HL-60/S4 (cell line): Measurements from ENCODE around the gene EDARADD.
"Not testable (repeated sequence)": the region's sequence is repeated elsewhere in the genome, so short reads cannot be mapped to it uniquely, and the experiment has no call there.

Experiments
- in situ Hi-C: fragments of 300-500 bp; cut with MboI; formaldehyde crosslinking; loops from 2 replicates; pipeline ENCODE4 v1.14.3; 2022; ENCODE audit warnings: low sequenced_read_pairs

Gene EDARADD

DNA sequence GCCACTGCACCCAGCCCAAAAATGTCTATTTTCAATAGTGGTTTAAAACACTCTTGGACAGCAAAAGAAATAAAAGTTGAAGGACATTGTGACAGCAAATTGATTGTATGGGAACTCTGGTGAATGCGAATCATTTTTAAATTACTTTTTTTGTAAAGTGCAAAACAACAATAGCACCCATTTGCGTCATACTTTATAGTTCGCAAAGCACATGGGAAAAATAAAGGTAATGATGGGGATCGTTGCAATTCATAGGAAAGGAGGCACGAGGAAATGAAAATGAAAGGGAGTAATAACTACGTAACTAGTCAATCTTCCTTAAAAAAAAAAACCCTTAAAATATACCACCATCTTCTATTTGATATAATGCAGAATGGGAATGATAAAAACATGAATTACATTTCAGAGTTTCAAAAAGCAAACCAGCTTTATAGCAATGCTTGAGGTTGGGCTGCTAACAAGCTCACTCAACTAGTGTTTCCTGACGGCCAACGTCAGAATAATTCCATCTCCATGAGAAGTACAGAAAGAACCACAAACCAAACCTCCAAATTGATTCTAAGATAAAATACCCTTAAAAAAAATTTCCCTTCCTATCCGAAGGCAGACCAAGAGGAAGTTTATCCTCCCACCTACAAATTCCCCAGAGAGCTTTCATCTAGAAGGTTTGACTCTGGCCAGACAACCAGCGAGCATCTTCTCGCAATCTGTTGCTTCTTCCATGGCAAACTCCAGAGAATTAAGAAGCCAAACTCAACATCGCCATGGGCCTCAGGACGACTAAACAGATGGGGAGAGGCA is at the start of gene EDARADD:
EDARADD (plus strand) TSS at position 606 of the 801 bp plus-strand sequence; CDS start at position 765, 159 bp downstream.
- in situ Hi-C loops: no loop called here

DNA sequence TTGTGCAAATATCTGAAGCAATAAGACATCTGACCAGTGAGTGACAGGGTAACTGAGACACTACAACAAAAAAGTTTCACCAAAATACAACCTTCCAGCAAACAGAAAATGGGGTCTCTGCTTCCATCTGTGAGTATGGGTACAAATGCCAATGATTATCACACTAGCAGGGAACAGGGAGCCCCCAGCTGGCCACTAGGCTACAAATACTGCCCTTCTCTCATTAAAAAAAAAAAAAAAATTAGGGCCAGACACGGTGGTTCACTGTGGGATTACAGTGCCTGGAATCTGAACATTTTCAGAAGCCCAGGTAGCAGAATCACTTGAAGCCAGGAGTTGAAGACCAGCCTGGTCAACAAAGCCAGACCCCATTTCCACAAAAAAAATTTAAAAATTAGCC is 48.4 kb upstream of the EDARADD start:
- in situ Hi-C loops: no loop called here

- in situ Hi-C loops: no loop called here
These were observed 46.0 kb upstream of the EDARADD start for GRCh38 chr1:236348071-236348470.

- in situ Hi-C loops: no loop called here
These were observed 43.8 kb upstream of the EDARADD start for GRCh38 chr1:236350308-236350707.

- in situ Hi-C loops: no loop called here
These were observed 42.1 kb upstream of the EDARADD start for GRCh38 chr1:236351875-236352573.

DNA sequence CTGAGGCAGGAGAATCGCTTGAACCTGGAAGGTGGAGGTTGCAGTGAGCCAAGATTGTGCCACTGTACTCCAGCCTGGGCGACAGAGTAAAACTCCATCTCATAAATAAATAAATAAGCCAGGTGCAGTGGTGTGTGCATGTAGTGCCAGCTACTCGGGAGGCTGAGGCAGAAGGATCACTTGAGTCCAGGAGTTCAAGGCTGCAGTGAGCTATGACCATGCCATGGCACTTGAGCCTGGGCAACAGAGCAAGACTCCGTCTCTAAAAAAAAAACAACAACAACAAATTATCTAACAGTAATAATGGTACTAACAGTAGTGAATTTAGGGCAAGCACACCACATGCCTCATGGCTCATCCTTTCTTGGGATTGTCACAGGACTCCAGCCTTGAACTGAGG is 41.3 kb upstream of the EDARADD start:
- in situ Hi-C loops: not testable (repeated sequence)

- in situ Hi-C loops: no loop called here
These were observed 40.3 kb upstream of the EDARADD start for GRCh38 chr1:236353813-236354212.

DNA sequence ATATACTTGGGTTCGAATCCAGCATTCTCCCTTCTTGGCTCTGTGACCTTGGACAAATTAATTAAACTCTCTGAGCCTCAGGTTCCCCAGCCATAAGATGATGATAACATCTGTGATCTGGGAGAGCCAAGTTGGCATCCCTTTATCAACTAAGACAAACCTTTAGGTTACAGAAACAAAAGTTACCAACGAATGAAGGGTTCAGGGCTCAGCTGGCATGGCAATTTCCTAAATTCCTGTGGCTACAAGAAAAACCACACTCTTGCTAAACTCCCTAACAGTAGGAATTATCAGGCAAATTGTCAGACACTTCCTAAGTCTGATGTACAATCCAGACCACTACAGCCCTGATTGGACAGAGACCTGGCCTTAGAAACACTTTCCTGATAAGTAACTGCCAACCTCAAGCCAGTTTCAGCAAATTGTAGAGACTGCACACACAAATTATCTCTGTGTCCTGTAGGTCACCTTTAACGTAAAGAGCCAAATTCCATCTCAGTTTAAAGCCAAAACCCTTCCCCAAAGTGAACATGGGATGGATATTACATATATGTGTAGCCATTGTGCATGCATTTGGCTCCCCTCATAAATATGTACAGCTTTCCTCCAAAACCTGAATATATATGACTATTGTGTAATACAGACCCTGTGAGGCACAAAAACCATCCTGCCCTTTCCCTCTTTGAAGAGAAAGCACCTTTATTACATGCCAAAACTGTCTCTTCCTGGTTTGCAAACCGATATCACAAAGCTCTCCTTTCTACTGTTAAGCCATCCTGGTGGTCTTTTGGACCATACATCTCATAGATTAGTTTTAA is 39.5 kb upstream of the EDARADD start:
- in situ Hi-C loops: no loop called here

DNA sequence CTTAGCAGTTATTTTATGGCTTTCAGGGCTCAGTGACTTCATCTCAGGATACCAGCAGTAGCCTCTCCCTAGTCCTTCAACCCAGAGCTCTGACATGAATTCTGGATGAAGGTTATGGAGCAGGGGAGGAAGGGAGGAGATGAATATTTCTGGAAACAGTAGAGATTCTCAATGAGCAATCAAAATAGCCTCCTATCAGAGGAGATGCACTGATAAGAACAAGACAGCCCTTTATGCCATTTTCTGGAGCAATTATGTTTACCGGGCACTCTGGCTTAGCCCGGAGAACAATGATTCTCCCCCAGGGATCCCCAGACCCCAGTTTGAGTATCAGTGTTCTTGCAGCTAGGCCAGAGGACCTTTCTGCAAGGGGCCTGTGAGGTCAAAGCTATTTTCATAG is 37.9 kb upstream of the EDARADD start:
- in situ Hi-C loops: no loop called here

DNA sequence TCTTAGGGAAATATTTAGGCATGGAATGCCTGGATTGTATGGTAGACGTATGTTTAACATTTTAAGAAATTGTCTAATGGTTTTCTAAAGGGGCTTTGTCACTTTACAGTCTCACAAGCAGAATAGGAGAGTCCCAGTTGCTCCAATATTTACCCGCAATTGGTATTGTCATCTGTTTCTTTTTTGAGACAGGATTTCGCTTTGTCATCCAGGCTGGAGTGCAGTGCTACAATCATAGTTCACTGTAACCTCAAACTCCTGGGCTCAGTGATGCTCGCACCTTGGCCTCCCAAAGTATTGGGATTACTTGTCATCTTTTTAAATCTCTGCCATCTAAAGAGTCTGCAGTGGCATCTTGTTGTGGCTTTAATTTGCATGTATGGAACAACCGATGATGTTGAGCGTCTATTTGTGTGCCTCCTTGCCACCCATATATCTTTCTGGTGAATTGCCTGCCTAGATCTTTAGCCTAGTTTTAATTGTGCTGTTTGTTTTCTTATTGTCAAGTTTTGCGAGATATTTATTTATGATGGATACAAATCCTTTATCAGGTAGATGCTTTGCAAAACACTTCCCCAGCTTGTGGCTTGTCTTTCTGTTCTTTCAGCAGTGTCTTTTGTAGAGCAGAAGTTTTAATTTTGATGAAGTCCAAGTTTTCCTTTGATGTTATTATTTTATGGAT is 32.0 kb upstream of the EDARADD start:
- in situ Hi-C loops: no loop called here

- in situ Hi-C loops: no loop called here
These were observed 30.8 kb upstream of the EDARADD start for GRCh38 chr1:236363237-236363636.

DNA sequence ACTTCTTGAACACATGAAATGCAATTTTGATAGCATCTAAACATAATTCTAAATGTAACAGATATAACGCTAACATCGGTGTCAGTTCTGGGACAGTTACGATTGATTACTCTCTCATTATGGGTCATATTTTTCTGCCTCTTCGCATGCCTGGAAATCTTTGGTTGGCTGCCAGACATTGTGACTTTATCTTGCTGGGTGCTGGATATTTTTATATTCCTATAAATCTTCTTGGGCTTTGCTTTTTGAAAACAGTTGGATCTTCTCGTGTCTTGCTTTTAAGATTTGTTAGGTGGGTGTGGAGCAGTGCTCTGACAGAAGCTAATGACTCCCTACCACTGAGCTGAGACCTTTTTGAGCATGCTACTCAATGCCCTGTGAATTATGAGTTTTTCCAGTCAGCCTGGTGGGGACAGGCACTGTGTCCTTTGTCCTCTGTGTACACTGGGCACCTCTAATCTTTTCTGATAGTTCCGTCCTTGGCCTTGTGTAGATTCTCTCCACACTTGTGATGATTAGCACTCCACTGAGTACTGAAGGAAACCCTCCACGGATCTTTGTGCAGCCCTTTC is 28.0 kb upstream of the EDARADD start:
- in situ Hi-C loops: no loop called here

DNA sequence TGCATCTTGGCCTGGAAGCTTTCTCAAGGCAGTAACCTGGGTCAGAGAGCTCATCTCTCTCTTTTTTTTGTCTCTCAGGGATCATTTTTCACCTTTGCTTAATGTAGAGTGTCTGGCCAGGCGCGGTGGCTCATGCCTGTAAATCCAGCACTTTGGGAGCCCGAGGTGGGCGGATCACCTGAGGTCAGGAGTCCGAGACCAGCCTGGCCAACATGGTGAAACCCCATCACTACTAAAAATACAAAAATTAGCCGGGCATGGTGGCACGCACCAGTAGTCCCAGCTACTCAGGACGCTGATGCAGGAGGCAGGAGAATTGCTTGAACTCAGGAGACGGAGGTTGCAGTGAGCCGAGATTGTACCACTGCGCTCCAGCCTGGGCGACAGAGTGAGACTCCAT is 27.4 kb upstream of the EDARADD start:
- in situ Hi-C loops: not testable (repeated sequence)

- in situ Hi-C loops: no loop called here
These were observed 23.7 kb upstream of the EDARADD start for GRCh38 chr1:236370420-236370819.

- in situ Hi-C loops: no loop called here
These were observed 23.0 kb upstream of the EDARADD start for GRCh38 chr1:236371083-236371482.

DNA sequence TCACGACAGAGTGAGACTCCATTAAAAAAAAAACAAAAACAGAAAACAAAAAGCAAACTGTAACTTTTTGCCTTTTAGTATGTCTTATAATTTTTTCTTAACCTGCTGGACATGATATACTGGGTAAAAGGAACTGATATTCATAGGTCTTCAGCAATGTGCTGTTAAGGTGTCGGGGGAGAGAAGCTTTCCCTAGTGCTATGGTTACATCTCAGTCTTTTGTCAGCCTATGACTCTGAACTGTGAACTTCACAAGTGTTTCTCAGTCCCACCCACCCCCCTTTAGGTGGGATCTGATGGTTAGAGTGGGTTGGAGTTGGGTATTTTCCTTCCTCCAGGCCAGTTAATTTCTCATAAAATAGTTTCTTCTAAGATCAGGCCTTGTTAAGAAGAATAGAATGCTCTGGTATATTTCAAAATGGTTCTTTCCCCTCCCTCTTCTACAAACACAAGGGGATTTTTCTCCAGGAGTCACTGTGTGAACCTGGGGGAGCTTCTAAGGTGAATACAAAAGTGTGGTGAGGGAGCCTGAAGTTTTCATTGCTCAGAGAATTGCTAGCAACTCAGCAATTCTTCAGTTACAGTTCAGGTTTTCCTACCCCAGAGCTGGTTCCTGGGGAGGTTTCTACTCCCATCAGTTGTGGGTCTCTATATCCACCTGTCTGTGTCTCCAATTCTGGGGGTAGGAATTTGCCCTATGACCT is 16.1 kb upstream of the EDARADD start:
- in situ Hi-C loops: no loop called here

DNA sequence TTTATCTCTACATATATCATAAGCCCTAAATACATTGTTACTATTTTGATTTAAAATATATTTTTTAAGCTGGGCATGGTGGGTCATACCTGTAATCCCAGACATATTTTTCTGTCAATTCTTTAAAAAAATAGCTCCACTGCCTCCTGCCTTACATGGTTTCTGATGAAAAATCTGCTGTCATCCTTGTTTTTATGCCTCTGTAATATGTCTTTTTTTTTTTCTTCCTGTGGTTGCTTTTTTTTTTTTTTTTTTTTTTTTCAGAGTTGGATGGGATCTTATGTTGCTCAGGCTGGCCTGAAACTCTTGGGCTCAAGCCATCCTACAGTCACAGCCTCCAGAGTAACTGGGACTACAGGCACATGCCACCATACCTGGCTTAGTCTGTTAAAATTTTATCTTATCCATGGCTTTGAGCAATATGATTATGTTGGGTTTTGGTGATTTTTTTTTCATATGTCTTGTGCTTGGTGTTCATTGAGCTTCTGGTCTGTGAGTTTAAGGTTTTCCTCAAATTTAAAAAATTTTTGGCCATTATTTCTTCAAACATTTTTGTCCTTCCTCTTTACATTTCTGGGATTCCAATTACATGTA is 12.4 kb upstream of the EDARADD start:
- in situ Hi-C loops: no loop called here

- in situ Hi-C loops: no loop called here
These were observed 5.8 kb upstream of the EDARADD start for GRCh38 chr1:236388332-236388731.

DNA sequence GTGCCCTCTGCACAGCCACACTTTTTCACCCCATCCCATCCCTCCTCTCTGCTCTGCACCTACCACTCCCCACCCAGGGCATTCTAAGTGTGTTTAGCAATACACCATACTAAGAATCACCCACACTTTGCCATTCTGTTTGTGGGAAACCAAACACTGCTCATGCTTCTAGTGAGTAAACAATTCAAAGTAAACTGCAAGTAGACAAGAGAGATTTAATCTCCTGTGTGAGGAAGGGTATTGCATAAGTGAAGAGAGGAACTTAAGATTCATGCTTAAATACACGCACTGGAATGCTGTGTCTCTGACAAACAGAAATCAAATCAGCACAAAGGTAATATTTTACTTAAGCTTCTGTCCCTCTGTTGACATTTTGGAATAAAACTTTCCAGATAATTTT is 4.8 kb upstream of the EDARADD start:
- in situ Hi-C loops: no loop called here

DNA sequence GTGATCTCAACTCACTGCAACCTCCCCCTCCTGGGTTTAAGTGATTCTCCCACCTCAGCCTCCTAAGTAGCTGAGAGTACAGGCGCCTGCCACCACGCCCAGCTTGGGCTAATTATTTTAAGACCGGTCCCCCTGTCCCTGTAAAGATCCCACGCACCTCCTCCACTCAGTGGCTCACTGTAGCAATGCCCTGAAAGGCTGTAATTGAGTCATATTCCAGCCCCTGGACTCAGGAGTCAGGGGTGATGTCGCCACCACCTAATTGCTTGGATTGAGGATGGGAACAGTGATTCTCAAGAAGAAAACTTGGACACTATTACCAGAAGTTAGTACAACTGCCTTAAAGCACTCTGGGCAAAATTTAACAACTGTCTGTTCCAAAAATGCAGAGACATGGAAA is 3.1 kb upstream of the EDARADD start:
- in situ Hi-C loops: no loop called here
